ENCODE results near the gene KCNB1. TPM values are rescaled to one million over a fixed set of nuclear protein-coding genes. Genes with fewer than 3 reads are reported as not detected.

The KCNB1 gene
- total RNA-seq, 1 donor from 2014 or later, result not detected

DNA sequence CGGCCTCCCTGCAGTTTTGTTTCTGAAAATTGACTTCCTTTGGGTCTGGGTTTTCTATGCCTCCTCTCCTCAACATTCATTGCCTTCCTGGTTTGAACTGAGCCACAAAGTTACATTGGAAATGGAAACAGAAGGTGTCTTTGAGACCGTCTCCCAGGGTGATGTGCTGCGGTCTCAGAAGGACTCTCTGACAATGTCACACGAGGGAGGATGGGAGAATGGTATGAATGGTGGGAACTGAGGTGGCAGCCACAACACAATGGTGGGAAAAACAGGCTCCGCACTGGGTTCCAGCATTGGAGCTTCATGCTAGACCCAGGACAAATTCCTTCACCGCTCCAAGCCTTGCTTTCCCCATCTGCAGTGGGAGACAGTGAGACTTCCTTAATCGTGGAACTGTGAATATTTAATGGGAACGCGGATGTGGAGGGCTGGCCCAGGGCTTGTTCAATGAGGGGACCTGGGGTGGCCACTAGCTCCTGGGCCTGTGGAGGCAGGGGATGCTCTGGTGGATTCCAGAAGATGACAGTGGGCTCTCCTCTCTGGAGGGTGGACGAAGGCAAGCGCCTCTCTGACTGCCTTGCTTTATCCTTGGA lies 73.9 kb downstream of the KCNB1 start:
- no peak for DNase-seq

DNA sequence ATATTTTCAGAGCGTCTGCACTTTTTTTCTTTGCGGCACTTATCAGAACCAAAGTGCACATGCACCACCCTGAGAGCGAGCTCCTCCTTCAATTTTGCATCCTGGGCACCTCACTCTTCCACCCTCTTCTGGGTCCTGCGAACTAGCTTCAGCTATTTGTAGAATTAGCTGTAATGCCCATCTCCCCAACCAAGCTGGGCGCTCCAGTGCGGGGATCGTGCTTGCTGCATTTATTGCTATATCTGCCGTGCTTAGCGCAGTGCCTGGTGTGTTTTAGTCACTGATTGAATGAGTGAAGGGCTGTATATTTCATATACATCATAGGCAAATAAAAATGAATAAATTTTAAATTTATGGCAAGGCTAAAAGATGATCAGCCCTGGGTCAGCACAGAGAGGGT lies 75.8 kb downstream of the KCNB1 start:
- DNase-seq, result no peak

DNA sequence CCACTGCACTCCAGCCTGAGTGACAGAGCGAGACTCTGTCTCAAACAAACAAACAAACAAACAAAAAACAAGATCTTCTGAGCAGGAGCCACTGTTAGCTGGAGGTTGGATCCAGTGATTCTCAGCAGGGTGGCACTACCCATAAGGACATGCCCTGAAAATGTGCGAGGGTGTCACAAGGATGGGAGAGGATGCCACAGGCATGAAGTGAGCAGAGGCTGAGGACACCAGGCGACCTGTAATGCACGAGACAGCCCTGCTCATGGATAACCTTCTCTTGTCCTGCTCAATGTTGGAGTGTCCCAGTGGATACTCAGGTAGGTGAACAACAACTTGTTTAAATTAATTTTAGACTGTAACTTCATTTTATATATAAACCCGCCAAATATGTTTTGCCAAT lies 76.8 kb downstream of the KCNB1 start:
- DNase-seq, result no peak

DNA sequence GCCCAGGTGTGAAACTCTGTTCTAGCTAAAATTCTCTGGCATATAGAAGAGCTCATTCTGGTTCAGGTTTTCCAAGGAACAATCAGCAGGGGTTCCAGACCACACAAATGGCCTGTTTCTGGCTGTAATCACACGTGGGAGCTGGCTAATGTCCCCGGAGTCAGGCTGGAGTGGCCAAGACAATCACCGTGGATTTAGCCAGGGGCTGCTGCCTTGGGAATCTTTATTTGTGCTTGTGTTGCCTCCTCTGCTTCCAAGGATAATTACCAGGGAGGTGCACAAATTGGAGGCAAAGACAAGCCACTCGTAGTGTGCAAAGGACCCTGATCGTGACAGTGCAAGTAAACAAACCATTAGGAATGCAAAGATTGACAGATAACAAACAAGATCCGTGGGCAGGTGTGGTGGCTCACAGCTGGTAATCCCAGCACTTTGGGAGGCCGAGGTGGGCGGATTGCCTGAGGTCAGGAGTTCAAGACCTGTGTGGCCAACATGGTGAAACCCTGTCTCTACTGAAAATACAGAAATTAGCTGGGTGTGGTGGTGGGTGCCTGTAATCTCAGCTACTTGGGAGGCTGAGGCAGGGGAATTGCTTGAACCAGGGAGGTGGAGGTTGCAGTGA lies 77.3 kb downstream of the KCNB1 start:
- no peak for DNase-seq

DNA sequence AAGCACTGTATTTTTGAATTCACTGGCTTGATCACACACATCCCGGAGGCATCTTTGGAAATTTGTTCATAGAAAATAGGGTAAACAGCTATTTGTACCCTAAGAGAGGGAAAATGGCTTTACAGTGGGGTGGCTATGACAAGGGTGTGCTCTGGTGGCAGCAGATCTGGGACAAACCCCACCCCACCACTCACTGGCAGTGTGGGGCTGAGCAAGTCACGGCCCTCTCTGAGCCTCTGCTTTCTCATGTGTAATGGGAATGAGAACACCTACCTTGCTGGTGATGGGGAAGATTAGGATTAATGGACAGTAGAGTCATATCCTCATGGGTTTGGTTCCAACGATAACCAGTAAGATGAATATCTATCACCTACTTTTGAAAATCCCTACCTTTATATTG lies 78.0 kb downstream of the KCNB1 start:
- DNase-seq, result no peak

DNA sequence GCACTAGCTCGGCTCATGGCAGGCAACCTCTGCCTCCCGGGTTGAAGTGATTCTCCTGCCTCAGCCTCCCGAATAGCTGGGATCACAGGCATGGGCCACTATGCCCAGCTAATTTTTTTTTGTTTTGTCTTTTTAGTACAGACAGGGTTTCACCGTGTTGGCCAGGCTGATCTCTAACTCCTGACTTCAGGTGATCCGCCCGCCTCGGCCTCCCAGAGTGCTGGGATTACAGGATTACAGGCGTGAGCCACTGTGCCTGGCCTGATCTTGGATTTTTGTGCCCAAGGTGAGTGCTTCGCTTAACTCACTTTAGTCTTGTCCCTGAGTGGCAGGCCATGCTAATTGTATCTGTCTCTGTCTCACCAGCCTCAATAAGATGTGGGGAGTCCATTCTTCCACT lies 78.6 kb downstream of the KCNB1 start:
- DNase-seq, result no peak

DNA sequence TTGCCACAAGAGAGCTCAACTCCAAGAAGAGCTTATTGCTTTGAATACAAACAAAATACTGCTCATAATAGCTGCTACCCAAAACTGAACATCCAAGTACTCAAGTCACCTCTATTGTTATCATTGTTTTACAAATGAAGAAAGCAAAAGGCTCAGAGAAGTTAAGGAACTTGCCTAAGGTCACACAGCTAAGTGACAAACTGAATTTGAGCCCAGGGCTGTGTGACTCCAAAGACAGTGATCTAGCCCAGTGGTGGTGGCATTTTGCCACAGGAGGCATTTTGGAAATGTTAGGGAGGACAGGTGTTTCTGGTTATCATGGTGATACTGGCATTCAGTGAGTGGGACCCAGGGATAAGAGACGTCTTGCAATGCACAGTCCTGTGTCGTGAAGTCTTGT lies 79.5 kb downstream of the KCNB1 start:
- no peak for DNase-seq

DNA sequence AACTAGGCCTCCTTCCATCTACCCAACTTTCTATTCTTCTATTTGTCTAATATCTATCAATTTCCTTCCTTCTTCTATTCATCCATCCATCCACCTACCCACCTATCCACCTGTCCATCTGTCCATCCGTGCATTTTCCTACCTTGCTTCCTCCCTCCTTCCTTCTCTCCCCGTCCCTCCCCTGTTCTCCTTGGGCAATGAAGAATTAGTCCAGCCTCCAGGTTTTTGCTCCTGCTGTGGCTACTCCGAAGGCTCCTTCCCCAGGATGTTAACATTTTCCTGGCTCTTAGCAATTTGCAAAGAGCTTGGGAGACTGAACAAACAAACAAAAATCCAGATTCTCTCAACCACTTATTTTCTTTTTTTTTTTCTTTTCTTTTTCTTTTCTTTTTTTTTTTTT lies 81.6 kb downstream of the KCNB1 start:
- DNase-seq, result peak; percentile 31

DNA sequence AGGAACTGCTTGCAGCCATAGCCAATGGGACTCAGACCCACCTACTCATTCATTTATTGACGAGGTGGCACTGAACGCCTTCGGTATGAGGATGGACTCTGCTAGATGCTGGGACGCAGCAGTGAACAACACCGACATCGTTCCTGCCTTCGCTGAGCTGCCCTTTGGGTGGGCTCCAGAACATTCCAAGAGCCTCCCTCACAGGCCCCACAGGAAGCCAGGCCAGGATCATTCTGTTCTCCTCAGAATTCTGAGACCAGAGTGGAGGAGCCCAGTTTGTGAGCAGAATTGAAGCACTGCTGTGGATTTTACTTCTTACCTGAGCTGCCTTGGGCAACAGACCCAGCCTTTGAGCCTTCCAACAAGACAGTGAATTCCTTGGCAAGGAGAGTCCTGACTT lies 82.1 kb downstream of the KCNB1 start:
- DNase-seq, result no peak

DNA sequence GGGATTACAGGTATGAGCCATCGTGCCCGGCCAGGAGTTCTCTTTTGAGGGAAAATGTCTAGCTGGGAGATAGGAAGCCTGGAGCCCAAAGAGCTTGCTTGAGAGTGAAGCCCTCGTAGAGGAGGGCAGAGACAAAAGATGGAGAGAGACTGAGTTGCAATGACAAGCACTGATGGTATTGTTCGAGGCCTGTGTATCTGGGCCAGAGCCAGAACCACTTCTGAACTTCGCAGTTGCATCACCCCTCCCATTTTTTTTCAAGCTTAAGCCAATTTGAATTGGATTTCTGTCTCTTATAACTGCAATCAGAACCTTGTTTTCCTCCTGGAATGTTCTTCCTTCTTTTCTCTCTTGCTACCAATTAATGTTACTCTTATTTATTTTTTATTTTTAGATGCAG lies 83.1 kb downstream of the KCNB1 start:
- DNase-seq, result no peak

DNA sequence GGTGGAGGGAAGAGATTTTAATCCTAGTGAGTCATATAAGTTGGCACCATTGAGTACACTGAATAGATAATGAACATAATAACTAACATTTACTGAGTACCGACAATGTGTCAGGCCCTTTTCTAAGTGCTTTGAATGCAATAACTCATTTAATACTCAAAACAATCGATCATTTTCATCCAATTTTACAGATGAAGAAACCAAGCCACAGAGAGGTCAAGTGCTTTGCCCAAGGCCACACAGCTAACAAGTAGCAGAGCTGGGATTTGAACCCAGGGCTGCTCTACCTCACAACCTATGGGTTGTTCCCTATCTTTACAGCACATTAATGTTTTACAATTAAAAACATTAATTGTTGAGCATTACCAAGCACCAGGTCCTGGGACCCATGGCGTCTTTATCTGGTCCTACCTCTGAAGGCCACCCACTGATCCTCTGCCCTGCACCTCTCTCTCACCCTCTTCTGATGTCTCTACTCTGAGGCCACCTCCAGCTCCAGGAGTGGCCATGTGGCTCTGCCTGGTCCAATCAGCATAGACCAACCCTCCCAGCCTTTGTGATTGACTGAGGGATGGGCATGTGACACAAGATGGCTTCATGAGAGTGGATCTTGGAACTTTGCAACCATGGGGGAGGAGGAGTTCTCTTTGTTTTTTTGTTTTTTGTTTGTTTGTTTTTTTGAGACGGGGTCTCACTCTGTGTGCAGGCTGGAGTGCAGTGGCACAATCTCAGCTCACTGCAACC lies 83.9 kb downstream of the KCNB1 start:
- DNase-seq, result no peak

DNA sequence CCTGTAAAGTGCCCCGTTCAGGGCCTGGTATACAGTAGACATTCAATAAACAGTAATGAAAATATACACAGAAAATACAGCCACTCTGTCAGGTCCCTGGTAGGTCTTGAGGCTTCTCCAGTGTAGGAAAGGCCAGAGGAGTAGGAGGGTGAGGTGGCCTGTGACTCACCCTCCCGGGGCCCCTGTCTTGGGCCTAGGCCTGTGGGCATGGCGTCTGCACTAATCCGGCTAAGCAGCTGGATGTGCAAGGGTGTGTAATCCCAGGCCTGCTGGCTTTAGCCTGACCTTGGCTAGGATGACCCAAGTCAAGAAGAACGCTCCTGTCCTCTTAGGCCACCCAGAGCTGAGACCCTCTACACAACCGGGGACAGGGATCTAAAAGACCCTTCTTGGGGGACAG lies 84.9 kb downstream of the KCNB1 start:
- DNase-seq, result no peak

DNA sequence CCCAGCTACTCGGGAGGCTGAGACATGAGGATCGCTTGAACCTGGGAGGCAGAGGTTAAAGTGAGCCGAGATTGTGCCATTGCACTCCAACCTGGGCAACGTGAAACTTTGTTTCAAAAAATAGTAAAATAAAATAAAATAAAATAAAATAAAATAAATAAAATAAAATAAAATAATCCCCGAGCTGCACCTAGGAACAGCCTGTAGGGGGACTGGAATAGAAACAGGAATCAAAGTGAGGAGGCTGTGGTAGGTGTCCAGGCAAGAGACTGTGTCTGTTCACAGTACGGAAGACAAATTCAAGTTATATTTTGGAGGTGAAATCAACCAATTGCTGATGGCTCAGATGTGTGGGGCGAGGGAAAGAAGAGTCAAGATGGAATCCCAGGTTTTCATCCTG lies 86.2 kb downstream of the KCNB1 start:
- DNase-seq, result no peak

DNA sequence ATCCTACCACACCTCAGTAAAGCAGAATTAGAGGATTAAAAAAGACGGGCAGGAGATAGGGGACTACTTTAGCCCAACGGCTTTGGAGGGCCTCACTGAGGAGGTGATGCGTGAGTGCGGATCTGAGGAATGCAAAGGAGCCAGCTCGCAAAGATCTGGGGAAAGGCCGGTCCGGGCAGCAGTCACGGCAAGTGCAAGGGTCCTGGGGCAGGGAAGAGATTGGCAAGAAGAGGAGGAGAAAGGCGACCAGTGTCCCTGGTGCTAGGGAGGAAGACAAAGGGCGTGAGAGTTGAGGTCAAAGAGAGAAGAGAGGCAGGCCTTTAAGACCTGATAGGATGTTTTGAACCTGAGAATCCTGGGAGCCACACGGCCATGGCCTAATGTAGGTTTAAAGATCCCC lies 86.8 kb downstream of the KCNB1 start:
- no peak for DNase-seq

DNA sequence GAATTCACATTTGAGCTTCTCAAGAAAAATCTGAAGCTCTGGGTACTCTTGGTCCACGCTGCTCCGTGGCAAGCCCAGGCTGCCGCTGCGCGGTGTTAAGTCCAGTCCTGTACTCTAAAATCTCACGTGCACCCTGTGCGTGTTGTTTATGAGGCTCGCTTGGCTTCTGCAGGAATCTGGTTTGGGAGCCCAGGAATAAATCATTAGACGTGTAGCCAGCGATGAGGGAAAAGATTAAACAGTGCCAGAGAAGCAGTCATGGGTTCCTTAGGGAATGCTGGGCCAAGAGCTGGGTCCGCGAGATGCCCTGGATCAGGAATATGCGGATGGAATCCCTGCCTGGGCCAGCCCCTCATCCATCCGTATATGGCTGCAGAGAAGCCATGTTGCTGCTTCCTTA lies 87.3 kb downstream of the KCNB1 start:
- DNase-seq, result no peak

DNA sequence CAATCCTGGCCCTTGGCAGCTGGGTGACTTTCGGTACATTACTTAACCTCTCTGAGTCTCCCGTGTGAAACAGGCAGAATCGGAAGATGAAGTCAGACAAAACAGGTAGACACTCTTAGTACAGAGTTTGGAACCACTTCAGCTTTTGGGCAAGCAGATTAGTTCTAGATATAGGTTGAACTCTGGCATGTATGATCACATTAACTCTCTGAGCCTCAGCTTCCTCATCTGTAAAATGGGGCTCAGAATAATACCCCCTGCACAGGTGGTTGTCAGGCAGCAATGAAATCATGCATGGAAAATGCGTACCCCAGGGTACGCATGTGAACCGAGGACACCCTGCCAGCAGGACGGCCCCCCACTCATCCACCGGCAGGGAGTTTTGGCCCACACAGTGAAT lies 87.7 kb downstream of the KCNB1 start:
- no peak for DNase-seq

DNA sequence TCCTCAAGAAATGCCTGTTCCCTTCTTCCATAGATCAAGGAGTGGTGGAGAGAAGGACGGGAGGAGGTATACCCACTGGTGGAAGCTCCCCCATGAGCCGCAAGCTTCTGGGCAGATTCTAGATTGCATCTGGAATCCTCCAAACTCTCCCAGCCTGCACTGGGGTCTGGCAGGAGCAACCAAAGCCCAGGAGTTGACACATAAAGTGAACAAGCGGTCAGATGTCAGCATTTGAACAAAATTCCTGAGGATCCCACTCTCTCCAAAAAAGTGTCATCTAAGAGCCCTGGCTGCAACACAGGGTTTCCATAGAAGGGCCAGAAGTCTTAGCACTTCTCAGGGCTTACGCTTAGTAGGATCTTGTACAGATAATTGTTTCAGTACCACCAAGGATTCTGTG lies 88.2 kb downstream of the KCNB1 start:
- DNase-seq, result no peak

DNA sequence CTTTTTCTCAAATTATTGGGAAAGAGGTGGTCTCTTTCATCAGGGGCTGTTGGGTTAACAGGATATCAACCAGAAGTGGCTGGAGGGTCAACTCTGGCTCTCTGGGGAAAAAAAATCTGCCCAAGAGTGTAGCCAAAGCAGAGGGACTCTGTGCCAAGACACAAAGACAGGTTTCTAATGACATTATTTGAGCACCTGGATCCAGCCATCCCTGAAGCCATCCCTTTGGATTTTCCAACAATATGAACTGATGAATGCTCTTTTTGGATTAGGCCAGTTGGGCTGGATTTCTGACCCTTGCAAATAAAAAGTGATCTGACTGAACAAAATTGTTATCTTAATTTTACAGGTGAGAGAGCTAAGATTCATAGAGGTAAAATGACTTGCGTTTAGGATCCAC lies 88.7 kb downstream of the KCNB1 start:
- no peak for DNase-seq

DNA sequence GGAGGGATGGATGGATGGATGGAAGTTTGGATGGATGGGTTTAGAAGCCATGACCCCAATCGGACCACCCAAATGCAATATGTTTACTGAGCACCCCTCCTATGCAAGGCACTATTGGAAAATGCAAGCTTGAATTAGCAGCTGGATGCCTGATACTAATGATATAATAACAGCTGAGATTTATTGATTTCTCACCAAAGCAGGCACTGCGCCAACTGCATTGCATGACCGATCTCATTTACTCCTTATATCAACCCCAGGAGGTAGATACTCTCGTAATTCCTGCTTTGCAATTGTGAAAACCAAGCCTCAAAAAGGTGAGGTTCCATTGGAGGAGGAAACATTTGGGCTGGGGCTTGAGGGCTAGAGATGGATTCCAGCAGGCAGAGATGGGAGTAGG lies 89.7 kb downstream of the KCNB1 start:
- DNase-seq, result no peak

DNA sequence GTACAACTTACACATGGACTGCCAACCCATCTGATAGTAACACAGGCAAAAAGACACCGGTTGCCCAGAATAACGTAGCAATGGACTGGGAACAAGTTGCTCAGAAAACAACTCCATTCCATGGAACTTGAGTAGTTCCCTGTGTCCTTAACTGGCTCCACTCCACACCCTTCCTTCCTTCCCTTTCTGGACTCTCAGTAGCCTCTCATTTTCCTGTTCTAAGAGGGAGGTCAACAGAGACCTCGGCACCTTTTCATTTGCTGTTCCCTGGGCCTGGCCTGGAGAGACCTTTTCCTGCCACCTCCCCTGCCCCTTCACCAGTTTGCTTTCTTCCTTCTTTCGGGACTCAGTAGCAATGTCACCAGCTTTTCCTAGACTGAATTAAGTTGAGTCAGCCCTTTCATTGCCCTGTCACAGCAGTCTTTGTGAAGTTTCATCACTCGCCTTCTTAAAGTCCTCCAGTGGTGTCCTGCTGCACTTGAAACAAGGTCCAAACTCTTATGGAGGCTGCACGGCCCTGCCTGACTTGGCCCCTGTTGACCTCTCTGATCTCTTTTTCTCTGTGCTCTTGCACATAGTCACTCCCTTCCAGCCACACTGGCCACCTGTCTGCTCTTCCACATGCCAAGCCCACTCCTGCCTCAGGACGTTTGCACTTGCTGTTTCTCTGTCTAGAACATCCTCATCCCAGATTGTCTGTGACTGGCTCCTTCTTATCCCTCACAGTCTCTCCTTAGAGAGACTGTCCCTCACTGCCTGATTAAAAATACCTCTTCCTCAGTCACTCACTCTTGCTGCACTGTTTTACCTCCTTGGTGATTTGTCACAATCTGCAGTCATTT lies 90.8 kb downstream of the KCNB1 start:
- peak; percentile 6 for DNase-seq

DNA sequence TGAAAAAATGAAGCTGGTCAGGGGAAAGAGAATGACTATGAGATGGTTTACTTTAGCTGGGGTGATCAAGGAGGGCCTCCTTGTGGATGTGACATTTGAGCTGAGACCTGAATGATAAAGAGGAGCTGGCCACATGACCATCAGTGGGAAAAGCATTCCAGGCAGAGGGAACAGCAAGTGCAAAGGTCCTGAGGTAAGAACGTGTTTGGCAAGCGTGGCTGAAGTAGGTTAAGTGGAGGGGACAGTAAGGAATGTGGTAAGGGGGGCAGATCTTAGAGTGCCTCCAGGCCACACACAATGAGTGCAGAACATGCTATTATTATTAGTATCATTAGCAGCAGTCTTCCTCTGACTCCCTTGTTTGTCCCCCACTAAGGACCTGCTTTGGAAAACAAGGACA lies 92.6 kb downstream of the KCNB1 start:
- no peak for DNase-seq

DNA sequence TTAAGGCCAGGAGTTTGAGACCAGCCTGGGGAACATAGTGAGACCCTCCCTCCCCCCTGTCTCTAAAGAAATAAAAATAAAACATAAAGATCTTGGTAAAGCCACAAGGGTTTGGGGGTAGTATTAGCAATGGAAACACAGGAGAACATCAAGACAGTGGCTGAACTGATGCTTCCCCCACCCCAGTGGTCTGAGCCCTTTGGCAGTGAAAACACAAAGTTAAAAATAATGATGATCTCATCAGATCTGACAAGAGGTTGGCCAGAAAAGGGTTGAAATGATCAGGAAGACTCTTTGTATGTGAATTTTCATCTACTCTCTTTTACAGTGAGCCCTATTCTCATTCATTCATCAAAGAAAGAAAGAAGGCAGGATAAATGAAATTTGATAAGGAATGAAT lies 93.7 kb downstream of the KCNB1 start:
- no peak for DNase-seq

DNA sequence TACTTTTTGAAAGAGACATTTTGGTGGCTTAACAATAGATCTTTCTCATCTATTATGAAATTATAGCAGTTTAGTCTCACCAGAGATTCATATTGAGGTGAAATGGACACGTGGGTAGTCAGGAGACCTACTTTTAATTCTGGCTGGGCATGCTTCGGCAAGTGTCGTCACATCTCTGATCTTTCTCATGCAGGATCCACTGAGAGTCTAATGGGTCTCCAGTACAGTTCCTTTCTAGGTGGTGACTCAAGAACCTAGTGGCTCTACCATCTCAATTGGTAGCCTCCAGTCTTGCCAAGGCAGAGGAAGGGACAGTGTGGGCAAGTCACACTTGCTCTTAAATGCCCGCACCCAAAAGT lies 94.9 kb downstream of the KCNB1 start:
- no peak for DNase-seq

Measured in dermis blood vessel endothelial cell (primary cell).